HG02973 (cell line): ENCODE measurements around the gene GOLIM4.
"Not testable (repeated sequence)": the region's sequence is repeated elsewhere in the genome, so short reads cannot be mapped to it uniquely, and the experiment has no call there.

Experiments
- ATAC-seq: cut with Tn5 transposase; IDR thresholded peaks from one replicate; pipeline ENCODE4 v1.9.1; 2021; ENCODE audit warnings: moderate library complexity; ENCODE audit not compliant: unreplicated experiment

Gene GOLIM4

DNA sequence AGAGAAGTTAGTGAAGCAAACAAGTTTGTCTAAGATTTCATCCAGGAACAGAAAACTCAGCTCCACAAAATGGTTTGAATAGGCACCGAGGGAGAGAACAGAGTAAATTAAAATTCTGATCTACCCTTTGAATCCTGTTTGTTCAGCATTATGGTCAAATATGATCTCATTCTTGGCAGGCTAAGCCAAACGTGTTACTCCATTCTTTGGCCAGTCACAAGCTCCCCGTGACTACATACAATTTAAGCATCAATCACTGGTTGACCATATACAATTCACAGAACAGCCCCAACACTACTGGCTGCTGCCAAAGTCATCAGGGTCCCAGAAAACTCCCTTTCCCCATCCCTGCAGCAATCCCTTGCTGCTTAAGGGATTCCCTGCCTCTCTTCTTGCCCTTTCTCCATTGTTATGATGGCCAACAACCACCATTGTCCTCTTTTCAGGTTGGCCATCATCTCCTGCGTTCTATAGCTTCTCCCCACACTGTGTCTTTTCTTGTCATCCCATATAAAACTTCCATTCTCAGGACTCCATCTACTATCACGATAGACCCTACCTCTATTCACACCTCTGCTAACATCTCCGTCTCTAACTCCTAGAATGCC is 46.3 kb downstream of the GOLIM4 start:
- ATAC-seq, result no peak

DNA sequence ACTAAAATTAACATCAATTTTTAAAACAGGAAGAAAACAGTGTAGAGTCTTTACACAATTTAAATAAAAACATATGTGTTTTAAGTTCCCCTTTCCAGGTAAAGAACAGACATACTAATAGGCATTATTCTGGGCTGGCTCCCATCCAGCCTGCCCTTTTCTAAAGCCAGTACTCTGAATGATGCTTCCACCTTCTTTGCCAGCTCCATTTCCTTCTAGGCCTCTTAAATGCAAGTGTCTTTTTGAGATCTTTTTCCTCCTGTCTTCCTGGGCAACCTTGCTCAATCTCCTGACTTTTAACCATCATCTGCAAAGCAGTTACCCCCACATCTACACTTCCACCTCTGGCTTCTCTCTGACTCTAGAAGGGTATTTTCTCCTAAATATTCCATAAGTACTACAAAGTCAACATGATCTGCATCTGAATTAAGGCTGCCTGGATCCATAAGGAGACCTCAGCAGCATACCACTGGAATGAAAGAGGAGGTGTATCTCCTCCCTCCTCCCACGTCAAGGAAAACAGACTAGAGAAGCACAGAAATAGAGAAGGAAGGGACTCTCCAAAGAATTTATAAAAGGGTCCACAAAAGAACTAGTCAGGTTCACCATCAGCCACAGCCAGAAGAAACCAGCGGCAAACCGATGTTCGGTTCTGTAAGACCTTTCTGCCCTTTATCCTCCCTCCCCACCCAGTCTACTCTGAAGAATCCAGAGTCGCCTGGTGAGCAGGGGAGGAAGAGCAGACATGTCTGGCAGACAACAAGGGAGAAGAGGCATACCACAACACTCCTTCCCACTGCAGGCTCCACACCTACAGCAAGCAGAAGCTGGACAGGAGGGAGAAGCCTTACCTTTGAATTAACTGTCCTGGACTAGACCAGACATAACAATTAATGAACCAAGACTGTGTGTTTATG is 47.1 kb downstream of the GOLIM4 start:
- no peak for ATAC-seq

DNA sequence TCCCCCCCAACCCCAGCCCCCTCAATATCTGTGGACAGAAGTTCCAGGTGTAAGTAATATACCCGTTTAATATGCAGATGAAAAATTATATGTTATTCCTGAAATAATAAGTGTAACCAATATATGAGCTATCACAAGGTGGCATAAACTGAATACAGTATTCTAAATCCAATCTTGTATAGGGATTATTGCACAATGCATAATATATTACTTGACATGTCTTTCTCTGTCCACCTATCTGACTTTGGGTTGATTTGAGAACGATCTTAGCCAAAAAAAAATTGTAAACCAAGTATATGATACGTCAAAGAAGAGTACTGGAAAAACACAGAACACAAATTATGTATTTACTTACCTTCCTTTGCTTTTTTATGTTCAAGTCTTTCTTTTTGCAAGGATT is 47.8 kb downstream of the GOLIM4 start:
- ATAC-seq, result no peak

DNA sequence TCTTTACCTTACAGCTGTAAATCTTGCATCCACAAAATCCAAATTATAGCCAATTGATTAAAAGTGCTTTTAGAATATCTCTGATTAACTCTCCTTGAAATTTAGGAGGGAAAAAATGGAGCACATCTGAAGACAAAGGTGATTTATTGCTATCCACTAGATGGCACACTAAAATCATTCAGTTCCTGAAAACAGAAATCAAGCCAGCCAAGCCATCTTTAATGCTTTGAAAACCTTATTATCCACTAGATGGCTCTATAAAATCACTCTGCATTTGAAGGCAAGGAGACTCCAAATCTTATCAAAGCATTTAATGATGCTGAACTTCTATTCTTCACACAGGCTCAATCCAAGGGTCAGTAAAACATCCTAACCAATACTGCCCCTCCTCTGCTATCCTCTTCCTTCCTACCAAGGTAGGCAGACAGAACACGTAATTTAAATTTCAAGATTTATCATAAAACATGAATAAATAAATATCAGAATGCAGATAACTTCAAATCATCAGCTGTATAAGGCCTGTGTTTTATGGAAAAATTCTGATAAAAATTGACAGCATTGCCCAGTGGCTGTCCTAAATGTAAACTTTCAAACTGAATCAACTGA is 48.4 kb downstream of the GOLIM4 start:
- ATAC-seq, result peak; percentile 73

DNA sequence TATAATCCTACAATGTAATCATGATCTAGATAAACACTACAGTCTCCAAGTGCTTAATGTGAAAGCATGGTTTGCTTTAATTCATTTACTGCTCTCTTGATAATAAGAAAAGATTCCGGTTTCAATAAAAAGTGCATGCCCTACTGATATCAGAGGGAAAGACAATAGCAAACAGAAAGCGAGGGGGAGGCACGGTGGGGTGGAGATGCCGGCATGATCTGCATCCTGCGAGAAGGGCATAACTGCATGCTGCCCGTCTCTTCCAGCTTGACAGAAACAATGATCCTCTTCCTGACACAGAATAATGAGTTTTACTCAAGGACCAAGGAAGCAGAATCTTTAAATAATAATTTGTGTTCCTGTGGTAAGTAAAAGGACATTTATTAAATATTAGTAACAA is 51.7 kb downstream of the GOLIM4 start:
- no peak for ATAC-seq

DNA sequence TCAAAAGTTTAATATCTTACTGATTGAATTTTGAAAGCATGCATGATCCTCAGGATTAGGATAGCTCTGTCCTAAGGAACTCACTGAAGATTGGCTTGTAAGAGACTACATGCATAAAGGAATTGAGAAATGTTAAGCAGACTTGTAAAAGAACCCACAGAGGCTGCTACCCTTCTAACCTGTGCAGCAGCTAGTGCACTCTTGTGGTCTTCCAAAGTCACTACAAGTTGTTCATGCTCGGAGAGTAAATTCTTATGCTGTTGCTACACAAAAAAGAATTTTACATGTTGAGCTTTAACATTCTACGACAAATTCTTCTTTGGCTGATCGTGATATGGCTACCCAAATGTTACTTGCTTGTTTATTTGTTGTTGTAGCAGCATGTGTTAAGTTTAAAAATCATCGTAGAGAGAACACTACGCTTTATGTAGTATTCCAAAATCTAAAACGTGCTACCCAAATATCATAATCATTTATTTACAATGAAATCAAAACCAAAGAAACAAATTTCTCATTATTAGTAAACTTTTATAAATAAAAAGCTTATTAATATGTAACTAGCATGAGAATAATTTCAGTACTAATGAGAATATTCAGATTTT is 55.0 kb downstream of the GOLIM4 start:
- peak; percentile 88 for ATAC-seq

DNA sequence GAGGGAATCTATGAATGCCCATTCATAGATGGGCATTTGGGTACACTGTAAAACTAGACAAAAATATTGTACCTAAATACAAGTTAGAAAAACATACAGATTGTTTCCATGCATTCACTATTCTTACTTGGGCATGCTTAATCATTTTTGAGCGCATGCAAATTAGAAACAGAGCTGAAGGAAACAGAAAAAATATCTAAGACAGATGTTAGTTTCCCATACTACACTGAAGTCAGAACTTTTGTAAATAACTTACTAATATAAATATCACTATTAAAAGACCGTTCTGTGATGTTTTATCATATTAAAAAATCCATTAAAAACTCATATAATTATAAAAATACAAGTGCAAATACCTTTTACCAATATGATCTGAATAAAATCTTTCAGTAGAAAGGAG is 58.7 kb downstream of the GOLIM4 start:
- ATAC-seq, result no peak

DNA sequence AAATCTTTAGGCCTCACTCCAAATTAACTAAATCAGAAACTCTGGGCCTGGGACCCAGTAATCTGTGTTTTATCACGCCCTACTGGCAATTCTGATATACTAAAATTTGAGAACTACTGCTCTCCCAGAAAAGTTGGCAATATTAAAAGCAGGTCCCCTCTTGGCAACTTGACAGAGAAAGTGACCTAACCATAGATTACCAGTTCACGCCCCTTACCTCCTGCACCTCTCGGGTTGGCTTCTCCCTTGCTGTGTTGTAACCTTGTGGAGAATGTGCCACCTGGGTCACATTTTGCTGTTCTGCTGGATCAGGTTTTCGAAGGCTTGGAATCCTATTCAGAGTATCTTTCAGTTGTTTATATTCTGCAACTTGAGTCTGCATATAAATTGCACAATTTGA is 59.1 kb downstream of the GOLIM4 start:
- ATAC-seq, result no peak

DNA sequence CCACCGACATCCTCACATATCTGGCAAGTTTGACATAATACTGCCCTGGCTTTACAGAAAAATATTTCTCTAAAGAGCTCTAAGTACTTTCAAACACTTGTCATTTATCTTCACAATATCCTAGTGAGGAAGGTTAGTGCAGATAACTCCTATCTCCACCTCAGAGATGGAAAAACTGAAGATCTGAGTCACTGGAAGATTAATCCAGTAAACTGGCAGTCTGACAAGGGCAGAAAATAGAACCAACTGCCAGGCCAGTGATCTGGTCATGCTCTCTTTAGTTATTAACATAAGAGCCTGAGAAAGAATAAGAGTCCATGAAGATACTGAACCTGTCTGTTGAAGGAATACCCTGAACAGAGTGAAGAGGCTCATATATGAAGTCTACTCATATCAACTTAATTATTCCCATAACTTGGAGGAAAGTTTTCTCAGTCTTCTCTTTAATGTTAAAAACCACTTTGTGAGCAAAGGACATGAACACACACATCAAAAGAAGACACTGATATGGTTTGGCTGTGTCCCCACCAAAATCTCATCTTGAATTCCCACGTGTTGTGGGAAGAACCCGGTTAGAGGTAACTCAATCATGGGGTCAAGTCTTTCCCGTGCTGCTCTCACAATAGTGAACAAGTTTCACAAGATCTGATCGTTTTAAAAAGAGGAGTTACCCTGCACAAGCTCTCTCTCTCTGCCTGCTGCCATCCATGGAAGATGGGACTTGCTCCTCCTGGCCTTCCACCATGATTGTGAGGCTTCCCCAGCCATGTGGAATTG is 61.4 kb downstream of the GOLIM4 start:
- ATAC-seq, result no peak

DNA sequence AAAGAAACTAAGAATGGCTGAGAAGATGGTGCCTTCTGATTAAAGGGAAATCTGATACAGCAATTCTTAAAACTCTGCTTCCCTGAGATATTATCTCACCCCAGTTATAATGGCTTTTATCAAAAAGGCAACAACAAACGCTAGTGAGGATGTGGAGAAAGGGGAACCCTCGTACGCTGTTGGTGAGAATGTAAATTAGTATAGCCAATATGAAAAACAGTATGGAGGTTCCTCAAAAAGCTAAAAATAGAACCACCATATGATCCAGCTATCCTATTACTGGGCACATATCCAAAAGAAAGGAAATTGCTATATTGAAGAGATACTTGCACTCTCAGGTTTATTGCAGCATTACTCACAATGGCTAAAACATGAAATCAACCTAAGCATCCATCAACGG is 65.1 kb downstream of the GOLIM4 start:
- no peak for ATAC-seq

DNA sequence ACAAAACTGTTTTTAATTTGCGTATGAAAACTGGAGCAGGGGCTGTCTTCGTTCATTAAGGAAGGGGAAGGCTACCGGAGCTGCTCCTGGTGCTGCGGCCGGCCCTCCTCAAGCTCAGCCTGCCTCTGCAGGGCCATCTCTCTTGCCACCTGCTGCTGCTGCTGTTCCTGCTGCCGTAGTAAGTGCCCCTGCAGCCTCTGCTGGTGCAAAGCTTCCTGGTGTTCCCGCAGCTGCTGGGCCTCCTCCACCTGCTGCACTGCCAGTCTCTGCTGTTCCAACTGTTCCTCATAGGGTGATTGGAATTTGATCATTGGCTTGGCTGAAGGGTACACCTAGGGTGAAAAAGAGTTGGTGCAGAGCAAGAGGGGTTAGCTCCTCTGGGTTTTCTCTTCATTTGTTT is 66.0 kb downstream of the GOLIM4 start:
- ATAC-seq, result no peak

DNA sequence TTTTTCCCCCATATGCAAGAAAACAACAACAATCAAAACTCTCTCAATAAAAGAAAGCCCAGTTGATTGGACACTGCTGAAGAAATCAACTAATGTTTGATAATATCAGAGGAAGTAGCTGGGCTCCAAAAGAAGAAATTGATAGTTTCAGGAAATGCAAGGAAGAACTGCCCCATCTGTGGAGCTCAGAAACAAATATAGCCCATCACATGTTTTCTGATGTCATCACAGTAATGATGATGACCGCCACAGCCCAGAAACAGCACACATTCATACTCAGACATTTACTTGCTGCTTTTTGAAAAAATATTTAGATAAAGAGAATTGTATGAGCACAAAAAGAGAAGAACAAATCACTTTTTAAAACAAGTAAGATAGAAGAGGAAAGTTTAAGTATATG is 67.6 kb downstream of the GOLIM4 start:
- no peak for ATAC-seq

DNA sequence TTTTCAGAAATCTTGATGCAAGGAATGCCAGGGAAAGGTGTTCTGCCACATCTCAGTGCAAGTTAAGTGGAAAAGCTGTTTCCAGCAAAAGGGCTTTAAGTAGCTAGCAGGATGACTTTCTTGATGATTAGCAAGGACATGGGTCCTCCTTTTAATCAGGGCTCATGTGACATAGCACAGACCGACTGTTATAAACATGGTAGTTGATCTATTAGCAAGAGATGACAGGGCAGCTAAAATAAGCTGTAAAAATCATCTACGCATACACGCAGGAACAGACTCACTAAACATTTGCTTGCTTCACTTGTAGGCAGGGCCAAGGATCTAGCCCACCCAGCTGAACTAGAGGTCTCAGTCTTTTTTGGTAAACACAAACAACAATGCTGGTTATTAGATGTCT is 69.0 kb downstream of the GOLIM4 start:
- no peak for ATAC-seq

DNA sequence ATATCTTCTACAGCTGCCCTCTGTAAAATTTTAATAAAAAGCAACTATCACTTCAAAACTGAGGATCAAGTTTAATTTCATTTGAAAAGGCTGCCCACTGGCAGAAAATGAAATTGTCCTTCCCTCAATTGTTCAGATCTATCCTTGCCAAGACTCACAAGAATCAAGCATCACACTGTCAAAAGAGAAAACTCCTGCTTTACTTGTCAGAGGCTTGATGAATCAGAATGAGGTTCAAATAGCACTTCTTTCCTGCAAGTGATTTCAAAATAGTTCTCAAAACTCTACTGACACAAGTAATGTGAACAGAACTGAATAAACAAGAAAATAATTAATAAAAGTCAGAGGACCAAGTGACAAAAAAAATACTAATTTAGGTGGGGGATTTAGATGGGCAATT is 70.6 kb downstream of the GOLIM4 start:
- ATAC-seq, result no peak

DNA sequence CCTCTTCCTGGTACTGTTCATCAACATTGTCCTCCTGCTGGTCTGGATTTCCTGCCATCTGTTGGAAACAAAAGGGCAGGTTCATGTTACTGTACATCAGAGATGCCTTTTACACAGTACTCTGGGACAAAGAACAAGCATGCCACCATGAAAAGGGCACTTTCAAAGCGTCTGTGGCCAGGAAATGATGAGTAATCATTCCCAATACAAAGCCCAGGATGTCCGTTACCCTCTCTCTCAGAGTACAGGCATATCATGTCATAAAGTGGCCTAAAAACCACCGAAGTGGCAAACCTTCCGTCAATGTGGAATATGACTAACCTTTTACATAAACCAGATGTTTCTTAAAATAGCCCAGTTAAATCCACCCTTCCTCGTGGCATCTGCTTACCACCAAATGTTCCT is 71.2 kb downstream of the GOLIM4 start:
- ATAC-seq, result no peak

DNA sequence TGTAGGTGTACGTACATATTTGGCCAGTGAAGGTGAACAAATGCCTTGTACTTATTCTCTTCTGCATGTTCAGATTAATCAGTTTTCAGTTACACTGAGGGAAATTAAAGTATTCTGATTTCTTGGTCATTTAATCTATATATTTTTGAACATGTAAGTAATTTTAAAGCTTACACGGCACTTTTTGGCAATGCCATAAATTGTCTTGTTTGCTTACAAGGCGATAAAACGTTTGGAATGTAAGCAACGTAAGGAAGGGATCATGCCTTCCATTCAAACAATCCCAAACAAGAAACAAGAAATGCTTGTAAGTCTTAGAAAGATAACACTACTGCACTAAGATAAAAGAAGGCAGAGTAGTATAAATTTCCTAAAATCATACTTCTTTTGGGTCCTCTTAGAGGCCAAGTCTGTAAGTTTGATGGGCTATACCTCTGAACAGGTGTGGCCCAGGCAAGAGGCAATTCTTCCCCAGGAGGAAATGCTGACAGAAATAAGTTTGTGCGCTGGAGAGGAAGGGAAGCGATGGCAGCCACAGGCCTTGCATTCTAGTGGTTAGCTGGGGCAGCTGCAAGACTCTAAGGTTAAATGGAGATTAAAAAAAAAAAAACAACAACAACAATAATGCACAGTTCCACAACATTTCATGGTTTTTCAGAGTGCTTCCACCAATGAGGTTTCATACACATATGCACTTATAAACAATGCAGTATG is 73.8 kb downstream of the GOLIM4 start:
- ATAC-seq, result no peak

DNA sequence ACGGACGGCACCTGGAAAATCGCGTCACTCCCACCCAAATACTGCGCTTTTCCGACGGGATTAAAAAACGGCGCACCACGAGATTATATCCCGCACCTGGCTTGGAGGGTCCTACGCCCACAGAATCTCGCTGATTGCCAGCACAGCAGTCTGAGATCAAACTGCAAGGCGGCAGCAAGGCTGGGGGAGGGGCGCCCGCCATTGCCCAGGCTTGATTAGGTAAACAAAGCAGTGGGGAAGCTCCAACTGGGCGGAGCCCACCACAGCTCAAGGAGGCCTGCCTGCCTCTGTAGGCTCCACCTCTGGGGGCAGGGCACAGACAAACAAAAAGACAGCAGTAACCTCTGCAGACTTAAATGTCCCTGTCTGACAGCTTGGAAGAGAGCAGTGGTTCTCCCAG is 84.4 kb downstream of the GOLIM4 start:
- not testable (repeated sequence) for ATAC-seq

DNA sequence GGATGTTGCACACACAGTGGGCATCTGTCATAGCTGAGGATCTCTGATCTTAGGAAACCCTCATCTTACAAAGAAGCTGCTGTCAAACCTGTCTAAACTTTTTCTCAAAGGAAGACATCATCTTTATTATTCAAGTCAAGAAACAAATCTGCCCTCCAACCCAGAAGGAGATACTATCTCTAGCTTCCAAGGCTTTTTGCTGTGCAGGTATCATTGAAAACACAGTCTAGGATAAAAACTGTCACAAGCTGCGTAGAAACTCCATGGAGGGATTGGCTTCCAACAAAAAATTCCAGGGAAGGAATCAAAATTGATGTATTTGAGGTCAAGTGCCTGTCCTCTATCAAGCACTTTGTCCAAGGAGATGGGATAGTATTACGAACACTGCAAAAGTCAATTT is 89.1 kb downstream of the GOLIM4 start:
- ATAC-seq, result no peak

DNA sequence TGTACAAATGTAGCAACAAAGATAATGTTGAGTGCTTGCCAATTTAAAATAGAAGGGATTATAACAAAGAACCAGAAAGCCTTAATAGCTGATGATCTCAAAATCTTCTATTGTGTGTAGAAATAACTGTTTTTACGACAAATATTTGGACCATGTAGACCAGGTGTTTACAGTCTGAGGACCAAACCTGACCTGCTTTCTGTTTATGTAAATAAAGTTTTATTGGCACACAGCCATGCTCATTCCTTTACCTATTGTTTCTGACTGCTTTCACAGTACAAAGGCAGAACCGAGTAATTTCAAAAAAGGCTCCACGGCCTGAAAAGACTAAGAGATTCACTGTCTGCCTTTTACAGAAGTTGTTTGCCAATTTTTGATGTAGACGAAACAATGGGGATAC is 91.8 kb downstream of the GOLIM4 start:
- no peak for ATAC-seq

DNA sequence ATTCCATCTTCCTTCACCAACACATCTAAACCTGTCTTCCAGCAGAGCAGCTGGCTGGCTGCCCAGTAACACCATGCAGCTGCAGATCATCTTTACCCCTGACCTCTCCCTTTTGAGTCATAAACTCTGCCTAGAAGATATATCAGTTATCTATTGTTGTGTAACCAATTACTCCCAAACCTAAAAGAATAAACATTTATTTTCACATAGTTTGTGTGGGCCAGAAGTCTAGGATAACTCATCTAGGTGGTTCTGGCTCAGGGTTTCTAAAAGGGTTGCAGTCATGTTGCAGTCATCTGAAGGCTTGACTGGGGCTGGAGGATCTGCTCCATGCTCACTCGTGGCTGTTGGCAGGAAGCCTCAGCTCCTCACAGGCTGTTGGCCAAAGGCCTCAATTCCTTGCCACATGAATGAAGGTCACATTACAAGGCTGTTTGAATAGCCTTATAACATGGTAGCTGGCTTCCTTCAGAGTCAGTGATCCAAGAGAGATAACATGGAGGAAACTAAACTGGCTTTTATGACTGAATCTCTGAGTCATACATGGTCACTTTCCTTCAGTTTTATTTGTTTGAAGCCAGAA is 92.8 kb downstream of the GOLIM4 start:
- no peak for ATAC-seq
